ENCODE results near the gene SUN3.

SUN3 gene

GRCh38 chr7:48011323-48011722 is 17.6 kb downstream of the SUN3 start:
- Histone ChIP-seq H3K4me3 (ENCODE audit: low read length) (no peak overlapping the region), H3K79me2 (ENCODE audit: low read length) (no peaks in the 10 kb centered on the region), H3K4me1 (ENCODE audit: low read length) (no peaks in the 10 kb centered on the region), H3K9ac (ENCODE audit: low read length) (no peak overlapping the region), H3K36me3 (replicated peaks; ENCODE audit: insufficient read depth, low read length) (no peaks in the 10 kb centered on the region), H4K20me1 (ENCODE audit: insufficient read depth, low read length) (no peaks in the 10 kb centered on the region), H3K27me3 (replicated peaks; ENCODE audit: insufficient read depth, low read length) (no peaks in the 10 kb centered on the region), H3K9me2 (replicated peaks; ENCODE audit: insufficient read depth, low read length) (no peaks in the 10 kb centered on the region), H3K27ac (ENCODE audit: low read length) (no peak overlapping the region), H3K9me3 (replicated peaks; ENCODE audit: insufficient read depth, low read length) (no peaks in the 10 kb centered on the region), H3K4me2 (ENCODE audit: low read depth, low read length) (no peak overlapping the region), H3F3A (ENCODE audit: insufficient read depth, low read length) (no peaks in the 10 kb centered on the region), H2AFZ (ENCODE audit: low read length) (no peak overlapping the region)
- no peak for DNase-seq
- TF ChIP-seq EZH2phosphoT487 (IDR thresholded peaks at IDR 0.05; ENCODE audit: low read length): no peak
- TF ChIP-seq EZH2 (optimal IDR thresholded peaks at IDR 0.05; ENCODE audit: low read depth, low read length): no peak
- TF ChIP-seq CTCF (IDR thresholded peaks at IDR 0.05; ENCODE audit: low read length): no peak

GRCh38 chr7:48009954-48010353 is 19.0 kb downstream of the SUN3 start:
- no peak for DNase-seq
- H2AFZ ChIP-seq (ENCODE audit: low read length): no peak overlapping the region
- H3K9me2 ChIP-seq (replicated peaks; ENCODE audit: insufficient read depth, low read length): no peaks in the 10 kb centered on the region
- no peak overlapping the region for H3K9ac ChIP-seq (ENCODE audit: low read length)
- no peaks in the 10 kb centered on the region for H3K36me3 ChIP-seq (replicated peaks; ENCODE audit: insufficient read depth, low read length)
- no peaks in the 10 kb centered on the region for H3K27me3 ChIP-seq (replicated peaks; ENCODE audit: insufficient read depth, low read length)
- no peaks in the 10 kb centered on the region for H3K9me3 ChIP-seq (replicated peaks; ENCODE audit: insufficient read depth, low read length)
- H3K4me2 ChIP-seq (ENCODE audit: low read depth, low read length): no peak overlapping the region
- H3K27ac ChIP-seq (ENCODE audit: low read length): no peak overlapping the region
- no peaks in the 10 kb centered on the region for H4K20me1 ChIP-seq (ENCODE audit: insufficient read depth, low read length)
- no peaks in the 10 kb centered on the region for H3K4me1 ChIP-seq (ENCODE audit: low read length)
- TF ChIP-seq EZH2 (optimal IDR thresholded peaks at IDR 0.05; ENCODE audit: low read depth, low read length) (no peak), EZH2phosphoT487 (IDR thresholded peaks at IDR 0.05; ENCODE audit: low read length) (no peak), CTCF (IDR thresholded peaks at IDR 0.05; ENCODE audit: low read length) (no peak)
- no peaks in the 10 kb centered on the region for H3K79me2 ChIP-seq (ENCODE audit: low read length)
- no peak overlapping the region for H3K4me3 ChIP-seq (ENCODE audit: low read length)
- H3F3A ChIP-seq (ENCODE audit: insufficient read depth, low read length): no peaks in the 10 kb centered on the region

- Histone ChIP-seq H2AFZ (ENCODE audit: low read length) (no peak overlapping the region), H3K9ac (ENCODE audit: low read length) (no peak overlapping the region), H3K4me1 (ENCODE audit: low read length) (no peaks in the 10 kb centered on the region), H4K20me1 (ENCODE audit: insufficient read depth, low read length) (no peaks in the 10 kb centered on the region), H3K9me2 (replicated peaks; ENCODE audit: insufficient read depth, low read length) (no peaks in the 10 kb centered on the region), H3K36me3 (replicated peaks; ENCODE audit: insufficient read depth, low read length) (no peaks in the 10 kb centered on the region), H3K9me3 (replicated peaks; ENCODE audit: insufficient read depth, low read length) (no peaks in the 10 kb centered on the region), H3K27ac (ENCODE audit: low read length) (no peak overlapping the region), H3F3A (ENCODE audit: insufficient read depth, low read length) (no peaks in the 10 kb centered on the region), H3K27me3 (replicated peaks; ENCODE audit: insufficient read depth, low read length) (no peaks in the 10 kb centered on the region), H3K4me3 (ENCODE audit: low read length) (no peak overlapping the region), H3K4me2 (ENCODE audit: low read depth, low read length) (no peak overlapping the region), H3K79me2 (ENCODE audit: low read length) (no peaks in the 10 kb centered on the region)
- no peak for TF ChIP-seq EZH2 (optimal IDR thresholded peaks at IDR 0.05; ENCODE audit: low read depth, low read length)
- no peak for TF ChIP-seq EZH2phosphoT487 (IDR thresholded peaks at IDR 0.05; ENCODE audit: low read length)
- TF ChIP-seq CTCF (IDR thresholded peaks at IDR 0.05; ENCODE audit: low read length): no peak
- DNase-seq: no peak
Measured at GRCh38 chr7:48009257-48009656, 19.6 kb downstream of the SUN3 start.

All from MM.1S (cell line).